Mesenchymal stem cell (in vitro differentiated cells and primary cell): ENCODE measurements around the gene ENTPD5.
A peak's percentile ranks its signal among the peaks of the same experiment; 100 is the strongest.

Experiments used
- DNase-seq: peaks from one replicate; pipeline ENCODE4 v3.0.0-alpha.2; 2013
- H2AFZ ChIP-seq: one replicate; pipeline ENCODE4 v1.6.1; 2013; ENCODE audit warnings: low read depth, mild to moderate bottlenecking, control low read depth, inconsistent platforms, low read length, moderate library complexity
- H2AK5ac ChIP-seq: 2 replicates; pipeline ENCODE4 v1.6.1; 2013; ENCODE audit warnings: low read length, moderate library complexity, mild to moderate bottlenecking, inconsistent platforms; ENCODE audit not compliant: severe bottlenecking
- H2BK120ac ChIP-seq: one replicate; pipeline ENCODE4 v1.6.1; 2013; ENCODE audit warnings: low read depth, mild to moderate bottlenecking, inconsistent platforms, low read length, moderate library complexity
- H2BK12ac ChIP-seq, 2 experiments: one replicate each; pipeline ENCODE4 v1.6.1; 2013; ENCODE audit warnings: inconsistent platforms in 2 of 2, low read length in 2 of 2, mild to moderate bottlenecking in 2 of 2, moderate library complexity in 2 of 2, control low read depth in 1 of 2
- H2BK15ac ChIP-seq: one replicate; pipeline ENCODE4 v1.6.1; 2013; ENCODE audit warnings: mild to moderate bottlenecking, low read depth, inconsistent platforms; ENCODE audit not compliant: poor library complexity, severe bottlenecking
- H2BK5ac ChIP-seq: 2 replicates; pipeline ENCODE4 v1.6.1; 2013; ENCODE audit warnings: low read depth, mild to moderate bottlenecking, low read length, control low read depth, inconsistent platforms; ENCODE audit not compliant: poor library complexity, severe bottlenecking
- H3K14ac ChIP-seq, 2 experiments: one replicate each; pipeline ENCODE4 v1.6.1; 2013; ENCODE audit warnings: inconsistent platforms in 2 of 2, low read length in 2 of 2, control low read depth in 1 of 2, mild to moderate bottlenecking in 1 of 2, moderate library complexity in 1 of 2
- H3K18ac ChIP-seq, 2 experiments: one replicate each; pipeline ENCODE4 v1.6.1; 2013; ENCODE audit warnings: inconsistent platforms in 2 of 2, low read length in 2 of 2, control low read depth in 1 of 2, low read depth in 1 of 2, mild to moderate bottlenecking in 1 of 2
- H3K23ac ChIP-seq, 2 experiments: one replicate each; pipeline ENCODE4 v1.6.1; 2013; ENCODE audit warnings: inconsistent platforms in 2 of 2, low read length in 2 of 2, mild to moderate bottlenecking in 2 of 2, moderate library complexity in 2 of 2, control low read depth in 1 of 2
- H3K27ac ChIP-seq: 2 replicates; pipeline ENCODE4 v1.5.1; 2013; ENCODE audit warnings: mild to moderate bottlenecking, moderate library complexity, low read length, control low read depth, inconsistent platforms; ENCODE audit not compliant: poor library complexity, severe bottlenecking
- H3K27me3 ChIP-seq, 2 experiments: 2 replicates each; pipeline versions ENCODE4 v1.6.1 to v1.7.0; 2013; ENCODE audit warnings: low read length in 2 of 2, mild to moderate bottlenecking in 2 of 2, moderate library complexity in 2 of 2, control low read depth in 1 of 2, inconsistent platforms in 1 of 2; ENCODE audit not compliant: control insufficient read depth in 1 of 2, insufficient read depth in 1 of 2
- H3K36me3 ChIP-seq, 2 experiments: 2 replicates each; pipeline versions ENCODE4 v1.6.1 to v1.7.0; 2013; ENCODE audit warnings: low read length in 2 of 2, control low read depth in 1 of 2, inconsistent platforms in 1 of 2, low read depth in 1 of 2, mild to moderate bottlenecking in 1 of 2; ENCODE audit not compliant: insufficient read depth in 2 of 2, control insufficient read depth in 1 of 2
- H3K4ac ChIP-seq, 2 experiments: one replicate each; pipeline ENCODE4 v1.6.1; 2013; ENCODE audit warnings: inconsistent platforms in 2 of 2, low read length in 2 of 2, mild to moderate bottlenecking in 2 of 2, moderate library complexity in 2 of 2, control low read depth in 1 of 2, low read depth in 1 of 2
- H3K4me1 ChIP-seq: 2 replicates; pipeline ENCODE4 v1.6.1; 2013; ENCODE audit warnings: low read depth, low read length, control low read depth; ENCODE audit not compliant: control insufficient read depth, insufficient read depth
- H3K4me2 ChIP-seq: 2 replicates; pipeline ENCODE4 v1.6.1; 2013; ENCODE audit warnings: low read length, mild to moderate bottlenecking, inconsistent platforms; ENCODE audit not compliant: poor library complexity, severe bottlenecking
- H3K4me3 ChIP-seq, 2 experiments: 2 replicates each; pipeline versions ENCODE4 v1.5.1 to v1.7.0; 2013; ENCODE audit warnings: low read length in 2 of 2, mild to moderate bottlenecking in 2 of 2, control low read depth in 1 of 2, low read depth in 1 of 2; ENCODE audit not compliant: insufficient read depth in 1 of 2
- H3K79me1 ChIP-seq: replicated peaks from 2 replicates; pipeline ENCODE4 v1.6.1; 2013; ENCODE audit warnings: mild to moderate bottlenecking, control low read depth, low read length, inconsistent platforms; ENCODE audit not compliant: poor library complexity, severe bottlenecking
- H3K9ac ChIP-seq: 2 replicates; pipeline ENCODE4 v1.7.0; 2013; ENCODE audit warnings: mild to moderate bottlenecking, low read length, moderate library complexity
- H3K9me3 ChIP-seq: 2 replicates; pipeline ENCODE4 v1.7.0; 2013; ENCODE audit warnings: mild to moderate bottlenecking, low read length; ENCODE audit not compliant: control insufficient read depth
- H4K8ac ChIP-seq: one replicate; pipeline ENCODE4 v1.6.1; 2013; ENCODE audit warnings: inconsistent platforms, mild to moderate bottlenecking, low read length, moderate library complexity
- H4K91ac ChIP-seq: one replicate; pipeline ENCODE4 v1.6.1; 2013; ENCODE audit warnings: mild to moderate bottlenecking, low read length, inconsistent platforms
- WGBS: methylation state at CpG from one replicate; pipeline ENCODE4 v1.1.7; 2013; ENCODE audit warnings: mixed read lengths; 5-methylcytosine and 5-hydroxymethylcytosine counted together

ENTPD5 gene

DNA sequence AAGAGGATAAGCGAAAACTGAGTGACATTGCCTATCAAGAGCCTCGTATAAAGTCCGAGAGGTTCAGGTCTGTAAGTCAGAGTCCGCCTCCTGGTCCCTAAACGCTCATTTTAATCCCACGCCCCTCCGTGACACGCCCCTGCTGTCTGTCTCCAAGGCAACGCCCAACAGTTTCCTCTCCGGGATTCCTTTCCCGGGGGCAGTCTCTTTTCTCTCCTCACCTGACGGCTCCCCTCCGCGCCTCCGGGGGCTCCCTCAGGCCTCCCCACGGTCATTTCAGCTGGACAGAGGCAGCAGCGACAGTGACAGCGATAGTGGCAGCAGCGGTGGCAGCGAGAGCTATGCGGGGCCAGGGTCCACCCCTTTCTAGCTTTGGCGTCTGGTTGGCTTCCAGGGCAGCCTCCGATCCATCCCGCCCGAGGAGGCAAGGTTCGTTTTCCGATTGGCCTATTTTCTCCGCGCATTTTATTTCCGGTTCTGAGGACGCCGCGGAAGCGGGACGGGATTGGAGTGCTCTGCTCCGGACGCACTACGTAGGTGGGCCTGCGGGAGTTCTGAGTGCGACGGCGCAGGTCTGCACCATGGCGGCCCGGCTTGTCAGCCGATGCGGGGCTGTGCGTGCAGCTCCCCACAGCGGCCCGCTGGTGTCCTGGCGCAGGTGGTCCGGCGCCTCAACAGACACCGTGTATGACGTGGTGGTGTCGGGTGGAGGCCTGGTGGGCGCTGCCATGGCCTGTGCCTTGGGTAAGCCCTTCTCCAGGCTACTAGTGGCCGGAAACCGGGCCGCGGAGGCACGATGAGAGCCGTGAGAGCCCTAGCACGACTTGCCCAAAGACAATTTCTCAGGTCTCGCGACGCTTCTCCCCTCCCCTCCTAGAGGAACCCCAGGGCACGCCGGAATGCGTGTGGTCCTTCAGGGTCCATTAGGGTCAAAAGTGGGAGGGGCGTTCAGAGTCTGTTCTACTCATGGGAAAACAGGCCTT lies 69.0 kb downstream of the ENTPD5 start, which contains the start of the genes COQ6 and FAM161B:
COQ6 (plus strand) TSS at position 551 of the 983 bp plus-strand sequence; CDS start at position 582, 31 bp downstream.
FAM161B (minus strand) TSS at position 343 of the 983 bp plus-strand sequence; CDS start at position 275, 68 bp downstream.
- H3K14ac ChIP-seq = peak within 1 kb of the TSS in 1 of 2 experiments; percentile 68
- peak within 1 kb of the TSS; percentile 6 for H2BK120ac ChIP-seq
- H3K27me3 ChIP-seq = no peaks in the 10 kb centered on the region
- peaks cover 9 to 16% of the 10 kb centered on the region in 2 experiments for H3K36me3 ChIP-seq
- peak within 1 kb of the TSS in 1 of 2 experiments; percentile 93 for H2BK12ac ChIP-seq
- H3K23ac ChIP-seq = no peak within 1 kb of the TSS
- peak within 1 kb of the TSS; percentile 17 for H2AK5ac ChIP-seq
- peak within 1 kb of the TSS; percentile 57 for H3K4me2 ChIP-seq
- H4K91ac ChIP-seq = peak within 1 kb of the TSS; percentile 89
- peaks cover 3% of the 10 kb centered on the region for H3K4me1 ChIP-seq
- peak within 1 kb of the TSS; percentile 99 for H2AFZ ChIP-seq
- H3K4ac ChIP-seq = peak within 1 kb of the TSS; percentile 27 to 91
- H3K18ac ChIP-seq = peak within 1 kb of the TSS; percentile 78 to 96
- peak within 1 kb of the TSS; percentile 31 for H2BK5ac ChIP-seq
- no peaks in the 10 kb centered on the region for H3K9me3 ChIP-seq
- peak within 1 kb of the TSS; percentile 83 to 96 for H3K4me3 ChIP-seq
- WGBS = under 1% methylated on average over 63 of the region's 70 CpGs
- H3K9ac ChIP-seq = peak within 1 kb of the TSS; percentile 97
- peak within 1 kb of the TSS; percentile 65 for H3K27ac ChIP-seq
- H2BK15ac ChIP-seq = peak within 1 kb of the TSS; percentile 0
- H3K79me1 ChIP-seq = peaks cover 6% of the 10 kb centered on the region
- peak within 1 kb of the TSS; percentile 66 for H4K8ac ChIP-seq
- DNase-seq = peak; percentile 99

DNA sequence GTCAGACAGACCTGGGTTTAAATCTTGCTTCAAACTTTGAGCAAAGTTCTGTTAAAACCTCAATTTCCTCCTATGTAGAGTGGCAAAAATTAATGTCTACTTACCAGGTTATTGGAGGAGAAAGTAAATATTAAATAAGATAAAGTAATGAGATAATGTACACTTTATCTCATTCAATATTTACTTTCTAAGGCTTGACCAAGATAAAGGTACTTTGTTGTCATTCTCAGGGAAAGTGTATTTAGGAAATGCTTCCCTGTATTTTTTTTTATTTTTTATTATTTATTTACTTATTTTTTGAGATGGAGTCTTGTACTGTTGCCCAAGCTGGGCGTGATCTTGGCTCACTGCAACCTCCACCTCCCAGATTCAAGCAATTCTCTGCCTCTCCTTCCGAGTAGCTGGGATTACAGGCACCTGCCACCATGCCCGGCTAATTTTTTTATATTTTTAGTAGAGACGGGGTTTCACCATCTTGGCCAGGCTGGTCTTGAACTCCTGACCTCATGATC lies 73.9 kb downstream of the ENTPD5 start:
- Histone ChIP-seq H3K4ac (no peak overlapping the region), H3K4me3 (no peak overlapping the region), H2AK5ac (no peak overlapping the region), H3K18ac (no peak overlapping the region), H3K27me3 (no peaks in the 10 kb centered on the region), H3K14ac (no peak overlapping the region), H2AFZ (no peak overlapping the region), H3K36me3 (peaks cover 39 to 48% of the 10 kb centered on the region in 2 experiments), H4K8ac (no peak overlapping the region), H2BK5ac (no peak overlapping the region), H3K9me3 (no peaks in the 10 kb centered on the region), H2BK12ac (no peak overlapping the region), H3K4me2 (no peak overlapping the region), H3K79me1 (peaks cover 1% of the 10 kb centered on the region), H2BK15ac (no peak overlapping the region), H3K23ac (no peak overlapping the region), H4K91ac (no peak overlapping the region), H3K4me1 (peaks cover 4% of the 10 kb centered on the region), H2BK120ac (no peak overlapping the region), H3K9ac (no peak overlapping the region), H3K27ac (no peak overlapping the region)
- no peak for DNase-seq
- 86% methylated on average over 4 of the region's 4 CpGs for WGBS

DNA sequence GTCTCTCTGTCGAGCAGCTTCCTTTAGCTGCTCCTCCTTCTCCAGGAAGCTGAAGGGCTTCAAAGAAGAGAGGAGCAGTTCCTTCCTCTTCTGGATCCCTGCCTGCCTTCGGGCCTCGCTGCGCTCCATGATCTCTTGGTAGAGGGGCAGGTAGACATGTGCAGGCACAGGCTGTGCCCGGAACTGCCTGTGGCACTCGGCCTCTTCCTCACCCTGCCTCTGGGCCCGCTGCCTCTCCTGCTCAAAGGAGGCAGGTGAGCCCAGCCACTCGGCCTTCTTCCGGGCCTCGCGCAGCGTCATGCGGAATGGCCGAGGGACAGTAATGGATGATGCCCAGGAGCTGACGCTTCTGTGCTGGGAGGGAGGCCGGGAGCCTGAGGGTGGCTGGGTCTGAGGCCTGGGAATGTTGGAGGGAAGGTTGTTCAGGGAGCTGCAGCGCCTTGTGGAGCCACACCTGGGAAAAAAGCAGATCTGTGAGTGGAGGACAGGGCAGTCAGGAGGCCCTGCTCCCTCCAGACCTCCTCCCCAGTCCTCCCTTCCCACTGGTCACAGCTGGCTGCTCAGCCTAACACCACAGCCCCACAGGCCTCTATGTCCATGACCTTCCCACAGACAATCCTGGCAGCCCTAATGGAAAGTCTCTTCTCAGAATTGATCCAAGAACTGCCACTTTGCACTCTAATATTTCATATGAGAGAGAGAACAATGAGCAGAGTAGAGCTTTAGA lies 74.5 kb downstream of the ENTPD5 start:
- Histone ChIP-seq H3K79me1 (peaks cover 1% of the 10 kb centered on the region), H2BK120ac (no peak overlapping the region), H2AK5ac (no peak overlapping the region), H3K4me1 (peaks cover 4% of the 10 kb centered on the region), H2BK5ac (no peak overlapping the region), H2BK15ac (no peak overlapping the region), H3K9me3 (no peaks in the 10 kb centered on the region), H3K4me2 (no peak overlapping the region), H2BK12ac (no peak overlapping the region), H3K4me3 (no peak overlapping the region), H3K14ac (no peak overlapping the region), H4K91ac (no peak overlapping the region), H3K4ac (no peak overlapping the region), H2AFZ (no peak overlapping the region), H4K8ac (peak overlapping the region; percentile 52), H3K23ac (no peak overlapping the region), H3K9ac (no peak overlapping the region), H3K27ac (no peak overlapping the region), H3K27me3 (no peaks in the 10 kb centered on the region), H3K36me3 (peaks cover 43 to 54% of the 10 kb centered on the region in 2 experiments), H3K18ac (no peak overlapping the region)
- 96% methylated on average over 17 of the region's 17 CpGs for WGBS
- DNase-seq = no peak
